Activated CD4-positive, alpha-beta T cell treated with anti-CD3 and anti-CD28 coated beads, Interleukin-10, Interleukin-2, amounts not matched to agents 100 ng/mL and 50 ng/mL, durations not matched to agents 16 hours and 8 hours (primary cell): ENCODE data around the gene PEX26.
"Not testable (repeated sequence)": the region's sequence is repeated elsewhere in the genome, so short reads cannot be mapped to it uniquely, and the experiment has no call there.

Experiments used
- DNase-seq: peaks from one replicate; pipeline ENCODE4 v3.0.0-alpha.2; 2020

The PEX26 gene

GRCh38 chr22:18056807-18057474, 20.8 kb upstream of the PEX26 start:
- DNase-seq: no peak

- no peak for DNase-seq
These were observed 20.1 kb upstream of the PEX26 start for GRCh38 chr22:18057568-18058209.

- DNase-seq: no peak
These were observed 19.3 kb upstream of the PEX26 start for GRCh38 chr22:18058371-18059093.

- no peak for DNase-seq
These were observed 18.7 kb upstream of the PEX26 start for GRCh38 chr22:18059094-18059417.

- DNase-seq: no peak
These were observed 18.3 kb upstream of the PEX26 start for GRCh38 chr22:18059473-18059872.

- DNase-seq: no peak
These were observed 17.8 kb upstream of the PEX26 start for GRCh38 chr22:18059991-18060390.

GRCh38 chr22:18060646-18061620, 16.9 kb upstream of the PEX26 start:
- DNase-seq: no peak

GRCh38 chr22:18062421-18062820, 15.4 kb upstream of the PEX26 start:
- no peak for DNase-seq

- no peak for DNase-seq
These were observed 14.5 kb upstream of the PEX26 start for GRCh38 chr22:18063306-18063705.

GRCh38 chr22:18063715-18064114, 14.1 kb upstream of the PEX26 start:
- not testable (repeated sequence) for DNase-seq

GRCh38 chr22:18064636-18065035, 13.2 kb upstream of the PEX26 start:
- no peak for DNase-seq

GRCh38 chr22:18065256-18065655, 12.5 kb upstream of the PEX26 start:
- no peak for DNase-seq

GRCh38 chr22:18066181-18066859, 11.5 kb upstream of the PEX26 start:
- DNase-seq: no peak

- no peak for DNase-seq
These were observed 10.7 kb upstream of the PEX26 start for GRCh38 chr22:18067121-18067520.

- no peak for DNase-seq
These were observed 10.0 kb upstream of the PEX26 start for GRCh38 chr22:18067548-18068341.

- DNase-seq: no peak
These were observed 9.3 kb upstream of the PEX26 start for GRCh38 chr22:18068381-18068988.

GRCh38 chr22:18069041-18069440, 8.7 kb upstream of the PEX26 start:
- no peak for DNase-seq

- DNase-seq: no peak
These were observed 7.7 kb upstream of the PEX26 start for GRCh38 chr22:18070041-18070440.

- no peak for DNase-seq
These were observed 7.1 kb upstream of the PEX26 start for GRCh38 chr22:18070556-18071306.

- DNase-seq: not testable (repeated sequence)
These were observed 6.4 kb upstream of the PEX26 start for GRCh38 chr22:18071307-18071967.
